GM06990 (cell line): Measurements from ENCODE around the gene MTARC1.

Experiments used
- DNase-seq: peaks from one replicate; pipeline ENCODE4 v3.0.0-alpha.2; 2011; ENCODE audit not compliant: insufficient read length; ENCODE audit errors: extremely low read depth
- H3K27me3 ChIP-seq: replicated peaks from 2 replicates; pipeline ENCODE4 v1.6.0; 2011; ENCODE audit warnings: low read length; ENCODE audit not compliant: control insufficient read depth, insufficient read depth
- H3K36me3 ChIP-seq: 2 replicates; pipeline ENCODE4 v1.5.1; 2011; ENCODE audit warnings: low read length; ENCODE audit not compliant: control insufficient read depth, insufficient read depth
- H3K4me3 ChIP-seq: replicated peaks from 2 replicates; pipeline ENCODE4 v1.5.1; 2011; ENCODE audit warnings: low read depth, mild to moderate bottlenecking, control low read depth, low read length
- TF ChIP-seq, protein P1 (sequence below): IDR thresholded peaks from 2 replicates; pipeline ENCODE4 v1.5.1; 2011; ENCODE audit warnings: low read length, control low read depth, mild to moderate bottlenecking, inconsistent platforms; ENCODE audit not compliant: insufficient read depth, poor library complexity, severe bottlenecking

The MTARC1 gene

DNA sequence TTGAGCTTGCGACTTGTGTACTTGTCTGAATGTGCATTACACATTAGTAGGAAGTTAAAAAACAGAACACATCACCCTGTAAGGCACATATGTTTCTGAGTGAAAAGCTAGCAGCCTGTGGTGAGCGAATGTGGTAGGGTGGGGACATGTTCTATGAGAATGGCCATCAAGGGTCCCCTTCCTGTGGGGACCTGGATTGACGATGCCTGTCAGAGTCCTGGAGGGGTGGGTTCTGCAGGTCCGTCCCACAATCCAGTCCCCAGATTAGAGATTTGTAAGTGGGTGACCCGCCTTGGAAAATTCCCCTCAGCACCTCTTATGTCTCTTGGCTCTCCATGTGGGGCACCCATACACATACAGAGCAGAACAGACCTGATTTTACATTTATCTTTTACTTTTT is 40.0 kb downstream of the MTARC1 start:
- TF ChIP-seq, protein P1, sequence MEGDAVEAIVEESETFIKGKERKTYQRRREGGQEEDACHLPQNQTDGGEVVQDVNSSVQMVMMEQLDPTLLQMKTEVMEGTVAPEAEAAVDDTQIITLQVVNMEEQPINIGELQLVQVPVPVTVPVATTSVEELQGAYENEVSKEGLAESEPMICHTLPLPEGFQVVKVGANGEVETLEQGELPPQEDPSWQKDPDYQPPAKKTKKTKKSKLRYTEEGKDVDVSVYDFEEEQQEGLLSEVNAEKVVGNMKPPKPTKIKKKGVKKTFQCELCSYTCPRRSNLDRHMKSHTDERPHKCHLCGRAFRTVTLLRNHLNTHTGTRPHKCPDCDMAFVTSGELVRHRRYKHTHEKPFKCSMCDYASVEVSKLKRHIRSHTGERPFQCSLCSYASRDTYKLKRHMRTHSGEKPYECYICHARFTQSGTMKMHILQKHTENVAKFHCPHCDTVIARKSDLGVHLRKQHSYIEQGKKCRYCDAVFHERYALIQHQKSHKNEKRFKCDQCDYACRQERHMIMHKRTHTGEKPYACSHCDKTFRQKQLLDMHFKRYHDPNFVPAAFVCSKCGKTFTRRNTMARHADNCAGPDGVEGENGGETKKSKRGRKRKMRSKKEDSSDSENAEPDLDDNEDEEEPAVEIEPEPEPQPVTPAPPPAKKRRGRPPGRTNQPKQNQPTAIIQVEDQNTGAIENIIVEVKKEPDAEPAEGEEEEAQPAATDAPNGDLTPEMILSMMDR, result no peak
- no peak for DNase-seq
- no peaks in the 10 kb centered on the region for H3K36me3 ChIP-seq
- H3K27me3 ChIP-seq, result no peaks in the 10 kb centered on the region
- no peak overlapping the region for H3K4me3 ChIP-seq

DNA sequence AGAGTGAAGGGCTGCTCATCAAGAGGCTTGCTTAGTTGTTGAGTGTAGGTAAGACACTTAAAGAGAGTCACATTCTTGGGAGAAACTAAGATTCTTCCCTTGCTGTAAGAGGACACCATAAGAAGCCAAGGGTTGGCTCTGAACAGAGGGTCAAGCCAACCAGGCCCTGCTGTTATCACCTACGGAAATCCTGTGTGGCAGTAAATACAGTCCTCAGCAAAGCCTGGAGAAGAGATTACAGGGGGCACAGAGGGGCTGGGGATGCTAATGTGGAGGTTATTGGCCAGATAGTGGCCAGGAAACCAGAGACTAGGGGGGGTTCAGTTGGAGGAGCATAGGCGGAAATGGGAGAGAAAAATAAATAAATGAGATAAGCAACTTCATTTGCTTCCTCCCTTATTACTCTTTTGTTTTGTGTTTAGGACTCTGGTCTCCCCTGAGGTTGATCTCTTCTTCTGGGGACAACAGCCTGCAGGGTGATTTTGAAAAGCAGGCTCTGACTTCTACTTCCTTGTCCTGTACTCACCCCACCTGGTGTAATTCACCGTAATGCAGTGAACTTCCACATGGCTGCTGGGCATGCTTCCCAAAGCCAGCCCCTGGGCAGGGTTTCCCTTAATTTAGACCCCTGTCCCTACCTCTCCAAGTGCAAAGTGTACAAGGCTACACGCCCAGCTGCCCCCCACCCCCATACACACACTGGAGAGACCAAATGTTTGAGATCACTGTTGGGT is 40.9 kb downstream of the MTARC1 start:
- H3K27me3 ChIP-seq, result no peaks in the 10 kb centered on the region
- DNase-seq, result no peak
- TF ChIP-seq, protein P1, result no peak
- H3K4me3 ChIP-seq, result no peak overlapping the region
- no peaks in the 10 kb centered on the region for H3K36me3 ChIP-seq

DNA sequence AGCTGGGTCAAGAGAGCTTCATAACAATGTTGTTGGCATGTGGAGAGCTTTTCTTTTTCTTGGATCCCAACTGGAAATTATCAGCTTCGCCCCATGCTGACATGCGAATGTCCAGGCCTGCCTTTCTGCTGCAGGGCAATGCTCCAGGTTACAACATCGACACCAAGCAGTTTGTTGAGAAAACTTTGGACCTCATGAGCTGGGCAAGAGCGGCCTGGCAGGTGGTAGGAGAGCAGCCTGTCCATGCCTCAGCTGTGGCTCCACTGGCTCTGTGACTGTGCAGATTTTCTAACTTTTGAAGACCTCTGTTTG is 41.4 kb downstream of the MTARC1 start:
- no peak for DNase-seq
- no peaks in the 10 kb centered on the region for H3K36me3 ChIP-seq
- TF ChIP-seq, protein P1, result no peak
- H3K27me3 ChIP-seq, result no peaks in the 10 kb centered on the region
- no peak overlapping the region for H3K4me3 ChIP-seq

DNA sequence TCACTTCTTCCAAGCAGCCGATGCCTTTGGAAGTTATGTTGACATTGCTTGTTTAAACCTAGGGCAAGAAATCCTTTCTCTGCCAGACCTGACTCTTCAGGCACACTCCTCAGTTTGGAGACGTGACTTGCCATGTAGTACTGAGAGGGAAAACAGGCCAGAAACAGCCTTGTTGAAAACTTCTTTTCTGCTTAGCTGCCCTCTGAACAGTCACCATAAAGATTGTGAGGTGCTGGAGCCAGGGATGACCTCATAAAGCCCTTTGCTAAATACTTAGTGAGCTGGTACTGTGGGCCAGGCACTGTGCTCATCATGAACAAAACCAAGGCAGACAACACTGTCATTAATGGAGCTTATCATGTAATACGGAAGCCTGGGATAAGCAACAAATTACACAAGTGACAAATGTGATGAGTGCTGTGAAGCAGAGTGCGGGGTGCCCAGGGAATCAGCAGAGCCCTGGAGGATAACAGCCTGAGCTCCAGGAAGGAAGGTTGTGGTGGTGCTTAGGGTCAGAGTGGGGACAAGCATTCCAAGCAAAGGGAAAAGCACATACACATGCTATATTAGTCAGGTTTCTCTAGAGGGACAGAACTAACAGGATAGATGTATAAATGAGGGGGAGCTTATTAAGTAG is 42.4 kb downstream of the MTARC1 start:
- no peak overlapping the region for H3K4me3 ChIP-seq
- TF ChIP-seq, protein P1, result no peak
- no peak for DNase-seq
- no peaks in the 10 kb centered on the region for H3K27me3 ChIP-seq
- no peaks in the 10 kb centered on the region for H3K36me3 ChIP-seq

DNA sequence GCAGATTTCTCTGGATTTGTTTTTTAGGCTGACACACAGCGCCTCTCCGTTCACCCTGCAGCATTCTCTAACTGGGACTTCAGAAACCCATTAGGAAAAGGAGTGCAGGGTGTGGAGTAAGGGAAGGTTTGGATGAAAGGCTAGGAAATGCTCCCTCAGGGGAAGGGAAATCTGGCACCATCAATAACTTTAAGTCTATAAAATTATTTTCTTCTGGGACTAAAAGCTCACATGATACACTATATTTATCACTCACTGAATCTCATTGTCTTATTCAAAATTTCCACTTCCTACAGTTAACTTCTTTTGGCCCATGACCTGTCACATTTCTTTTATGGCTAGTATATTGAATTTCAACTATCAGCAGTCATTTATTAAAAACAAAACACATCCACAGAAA is 46.7 kb downstream of the MTARC1 start:
- no peak overlapping the region for H3K4me3 ChIP-seq
- no peaks in the 10 kb centered on the region for H3K27me3 ChIP-seq
- no peaks in the 10 kb centered on the region for H3K36me3 ChIP-seq
- DNase-seq, result no peak
- TF ChIP-seq, protein P1, result no peak
